Stimulated activated CD8-positive, alpha-beta memory T cell treated with anti-CD3 and anti-CD28 coated beads, Interleukin-4, amount 100 ng/mL, for 1 hour (primary cell): Measurements from ENCODE around the gene SUPT3H.
A peak's percentile ranks its signal among the peaks of the same experiment; 100 is the strongest.
"Not testable (repeated sequence)": the region's sequence is repeated elsewhere in the genome, so short reads cannot be mapped to it uniquely, and the experiment has no call there.

Experiments used
- DNase-seq, 2 donors: peaks; one replicate each; pipeline ENCODE4 v3.0.0-alpha.2; 2020; ENCODE audit warnings: low read depth in 2 of 2, low spot score in 1 of 2

The SUPT3H gene

DNA sequence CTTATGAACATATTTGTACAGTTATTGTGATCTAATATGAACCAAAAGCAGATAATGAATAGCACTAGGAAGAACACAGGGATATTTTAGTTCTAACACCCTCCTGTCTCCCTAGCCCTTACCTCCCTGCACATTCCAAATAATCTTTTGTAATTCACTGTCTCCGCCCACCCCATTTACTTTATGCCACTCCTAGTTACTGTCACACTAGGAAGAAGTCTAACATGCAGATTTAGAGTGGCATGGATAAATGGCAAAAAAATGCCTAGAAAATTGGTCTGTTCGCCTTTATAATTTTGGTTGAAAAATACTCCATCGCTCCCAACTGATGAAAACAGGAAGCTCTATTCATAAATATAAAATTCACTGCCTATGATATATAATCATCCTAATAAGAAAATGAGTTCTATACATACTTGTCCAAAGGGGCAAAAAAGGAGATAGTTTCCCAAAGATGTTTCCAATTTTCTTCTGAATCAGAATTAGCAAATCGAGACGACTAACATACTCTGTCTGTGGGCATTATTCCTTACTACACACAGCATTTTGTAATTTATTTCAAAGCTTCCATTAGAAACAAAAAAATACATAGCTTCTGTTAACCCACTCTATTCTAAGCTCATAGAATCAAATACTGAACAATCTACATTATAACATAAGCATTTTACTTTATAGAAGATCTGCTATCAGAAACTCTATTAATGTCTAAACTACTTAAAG lies 50.9 kb downstream of the SUPT3H start:
- DNase-seq: no peak

GRCh38 chr6:45323656-45324224 lies 54.0 kb downstream of the SUPT3H start:
- no peak for DNase-seq

DNA sequence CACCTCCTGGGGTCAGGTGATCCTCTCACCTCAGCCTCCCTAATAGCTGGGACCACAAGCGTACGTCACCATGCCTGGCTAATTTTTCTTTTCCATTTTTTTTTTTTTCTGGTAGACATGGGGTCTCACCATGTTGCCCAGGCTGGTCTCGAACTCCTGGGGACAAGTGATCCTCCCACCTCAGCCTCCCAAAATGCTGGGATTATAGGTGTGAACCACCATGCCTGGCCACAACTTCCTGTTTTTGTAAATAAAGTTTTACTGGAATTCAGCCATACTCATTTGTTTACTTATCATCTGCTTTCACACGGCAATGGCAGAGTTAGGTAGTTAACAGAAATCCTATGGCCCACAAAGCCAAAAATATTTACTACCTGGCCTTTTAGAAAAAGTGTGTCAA lies 57.4 kb downstream of the SUPT3H start:
- no peak for DNase-seq

- DNase-seq: no peak
Measured at GRCh38 chr6:45314146-45314545, 63.6 kb downstream of the SUPT3H start.

GRCh38 chr6:45310118-45310788 lies 67.5 kb downstream of the SUPT3H start:
- peak in 1 of 2 donors; percentile 11 for DNase-seq

DNA sequence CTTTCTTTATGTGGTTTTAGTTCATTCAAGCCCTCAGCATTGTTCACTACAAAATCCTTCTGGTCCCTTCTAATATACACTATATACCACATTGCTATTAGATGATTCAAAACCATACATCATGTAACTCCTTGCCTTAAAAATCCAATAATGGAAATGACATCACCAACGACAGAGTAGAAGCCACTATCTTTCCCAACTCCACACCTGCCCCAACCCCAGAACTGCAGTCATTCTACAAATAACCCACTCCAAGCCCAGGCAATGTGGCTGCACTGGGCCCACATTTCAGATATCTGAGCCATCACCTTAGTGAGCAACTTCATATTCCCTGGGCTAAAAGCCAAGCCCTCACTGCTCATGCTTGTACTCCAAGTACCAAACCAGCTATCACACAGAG lies 72.2 kb downstream of the SUPT3H start:
- no peak for DNase-seq

GRCh38 chr6:45302832-45303231 lies 74.9 kb downstream of the SUPT3H start:
- no peak for DNase-seq

DNA sequence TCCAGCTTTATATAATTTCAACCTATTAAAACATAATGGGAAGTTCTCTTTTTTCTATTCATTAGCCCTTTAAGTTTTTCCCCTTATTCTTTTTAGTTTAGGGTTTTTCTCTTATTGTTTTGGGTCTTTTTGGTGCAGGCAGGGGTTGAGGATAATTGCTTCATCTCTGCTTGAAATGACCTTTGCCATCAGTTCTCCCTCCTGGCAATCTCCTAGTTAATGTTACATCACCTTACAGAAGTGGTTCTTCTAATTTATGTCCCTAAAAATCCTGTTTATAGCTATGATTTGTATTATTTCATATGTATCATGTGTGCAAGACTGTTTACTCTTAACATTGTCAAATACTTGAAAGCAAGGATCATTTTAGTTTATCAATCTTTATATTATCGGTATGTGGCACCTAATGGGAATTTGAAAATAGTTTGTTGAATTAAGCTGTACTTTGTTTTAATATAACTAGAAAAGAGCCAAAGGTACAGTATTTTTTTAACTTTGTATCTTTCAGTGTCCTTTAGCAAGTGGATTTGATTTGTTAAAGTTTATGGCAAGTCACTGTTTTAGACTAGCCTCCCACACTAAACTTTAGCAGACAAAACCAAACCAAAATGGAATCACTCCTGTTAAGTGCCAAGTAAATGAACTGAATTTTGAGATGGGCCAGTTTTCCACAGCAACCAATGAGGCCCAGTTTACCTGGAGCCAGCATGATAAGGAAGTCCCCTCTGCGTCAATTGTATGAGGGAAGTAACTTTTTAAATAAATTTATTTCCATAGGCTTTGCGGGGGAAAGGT lies 76.2 kb downstream of the SUPT3H start:
- no peak for DNase-seq

- DNase-seq: no peak
Measured at GRCh38 chr6:45300736-45301135, 77.0 kb downstream of the SUPT3H start.

DNA sequence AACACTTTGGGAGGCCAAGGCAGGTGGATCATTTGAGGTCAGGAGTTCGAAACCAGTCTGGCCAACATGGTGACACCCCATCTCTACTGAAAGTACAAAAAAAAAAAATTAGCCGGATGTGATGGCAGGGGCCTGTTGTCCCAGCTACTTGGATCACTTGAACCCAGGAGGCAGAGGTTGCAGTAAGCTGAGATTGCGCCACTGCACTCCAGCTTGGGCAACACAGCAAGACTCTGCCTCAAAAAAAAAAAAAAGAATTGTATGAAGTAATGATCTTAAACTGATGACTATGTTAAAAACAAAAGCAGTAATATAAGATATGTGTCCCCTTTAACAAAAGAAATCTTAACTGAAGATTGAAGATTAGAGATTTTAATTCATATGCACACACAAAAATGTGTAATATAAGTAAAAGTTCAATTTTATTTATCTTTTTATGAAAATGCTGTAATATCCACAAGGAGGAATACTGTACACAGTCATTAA lies 78.6 kb downstream of the SUPT3H start:
- no peak for DNase-seq

GRCh38 chr6:45297320-45297719 lies 80.4 kb downstream of the SUPT3H start:
- no peak for DNase-seq

DNA sequence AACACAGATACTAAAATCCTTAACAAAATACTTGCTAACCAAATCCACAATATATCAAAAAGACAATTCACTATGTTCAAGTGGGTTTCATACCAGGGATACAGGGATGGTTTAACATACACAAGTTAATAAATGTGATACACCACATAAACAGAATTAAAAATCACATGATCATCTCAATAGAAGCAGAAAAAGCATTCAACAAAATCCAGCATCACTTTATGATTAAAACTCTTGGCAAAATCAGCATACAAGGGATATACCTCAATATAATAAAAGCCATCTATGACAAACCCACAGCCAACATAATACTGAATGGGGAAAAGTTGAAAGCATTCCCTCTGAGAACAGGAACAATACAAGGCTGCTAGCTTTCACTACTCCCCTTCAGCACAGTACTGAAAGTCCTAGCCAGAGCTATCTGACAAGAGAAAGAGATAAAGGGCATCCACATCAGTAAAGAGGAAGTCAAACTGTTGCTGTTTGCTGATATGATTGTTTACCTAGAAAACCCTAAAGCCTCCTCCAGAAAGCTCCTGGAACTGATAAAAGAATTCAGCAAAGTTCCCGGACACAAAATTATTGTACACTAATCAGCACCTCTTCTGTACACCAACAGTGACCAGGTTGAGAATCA lies 83.6 kb downstream of the SUPT3H start:
- not testable (repeated sequence) for DNase-seq

GRCh38 chr6:45293306-45293705 lies 84.4 kb downstream of the SUPT3H start:
- no peak for DNase-seq

GRCh38 chr6:45289751-45290514 lies 87.8 kb downstream of the SUPT3H start:
- DNase-seq: no peak

- DNase-seq: not testable (repeated sequence)
Measured at GRCh38 chr6:45286707-45287106, 91.0 kb downstream of the SUPT3H start.

GRCh38 chr6:45278367-45278766 lies 99.4 kb downstream of the SUPT3H start:
- DNase-seq: no peak

GRCh38 chr6:45277741-45278140 lies 100.0 kb downstream of the SUPT3H start:
- not testable (repeated sequence) for DNase-seq

DNA sequence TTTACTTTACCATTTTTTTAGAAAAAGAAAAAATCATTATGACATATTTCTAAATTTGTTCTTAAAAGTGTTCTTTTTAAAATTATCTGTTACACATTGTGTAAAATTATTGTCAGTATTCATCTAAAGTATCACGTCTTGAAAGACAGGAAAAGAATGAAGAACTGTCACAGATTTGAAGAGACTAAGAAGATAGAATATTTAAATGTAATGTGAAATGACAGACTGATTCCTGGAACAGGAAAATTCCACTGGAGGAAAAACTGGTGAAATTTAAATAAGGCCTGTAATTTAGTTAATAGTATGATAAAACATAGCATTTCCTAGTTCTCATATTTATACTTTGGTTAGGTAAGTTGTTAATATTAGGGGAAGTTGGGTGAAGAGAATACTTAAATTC lies 102.4 kb downstream of the SUPT3H start:
- DNase-seq: no peak

- DNase-seq: no peak
Measured at GRCh38 chr6:45272626-45273025, 105.1 kb downstream of the SUPT3H start.

GRCh38 chr6:45265246-45265645 lies 112.5 kb downstream of the SUPT3H start:
- no peak for DNase-seq
